H4 (cell line): Measurements from ENCODE around the gene CCNY. TPM values are rescaled to one million over a fixed set of nuclear protein-coding genes. Genes with fewer than 3 reads are reported as not detected.

ENCODE experiments used
- DNase-seq: peaks from one replicate; pipeline ENCODE4 v3.0.0-alpha.2; 2015; ENCODE audit warnings: low spot score
- total RNA-seq: library from RNA; depleted of rRNA; stranded (reverse); fragments of >200 nt; shearing (Covaris generic); gene quantifications from 2 replicates; pipeline ENCODE4 v1.2.3, GENCODE V29; 2014

CCNY gene
- total RNA-seq, 1 experiment from 2014 or later: 37.6 TPM

DNA sequence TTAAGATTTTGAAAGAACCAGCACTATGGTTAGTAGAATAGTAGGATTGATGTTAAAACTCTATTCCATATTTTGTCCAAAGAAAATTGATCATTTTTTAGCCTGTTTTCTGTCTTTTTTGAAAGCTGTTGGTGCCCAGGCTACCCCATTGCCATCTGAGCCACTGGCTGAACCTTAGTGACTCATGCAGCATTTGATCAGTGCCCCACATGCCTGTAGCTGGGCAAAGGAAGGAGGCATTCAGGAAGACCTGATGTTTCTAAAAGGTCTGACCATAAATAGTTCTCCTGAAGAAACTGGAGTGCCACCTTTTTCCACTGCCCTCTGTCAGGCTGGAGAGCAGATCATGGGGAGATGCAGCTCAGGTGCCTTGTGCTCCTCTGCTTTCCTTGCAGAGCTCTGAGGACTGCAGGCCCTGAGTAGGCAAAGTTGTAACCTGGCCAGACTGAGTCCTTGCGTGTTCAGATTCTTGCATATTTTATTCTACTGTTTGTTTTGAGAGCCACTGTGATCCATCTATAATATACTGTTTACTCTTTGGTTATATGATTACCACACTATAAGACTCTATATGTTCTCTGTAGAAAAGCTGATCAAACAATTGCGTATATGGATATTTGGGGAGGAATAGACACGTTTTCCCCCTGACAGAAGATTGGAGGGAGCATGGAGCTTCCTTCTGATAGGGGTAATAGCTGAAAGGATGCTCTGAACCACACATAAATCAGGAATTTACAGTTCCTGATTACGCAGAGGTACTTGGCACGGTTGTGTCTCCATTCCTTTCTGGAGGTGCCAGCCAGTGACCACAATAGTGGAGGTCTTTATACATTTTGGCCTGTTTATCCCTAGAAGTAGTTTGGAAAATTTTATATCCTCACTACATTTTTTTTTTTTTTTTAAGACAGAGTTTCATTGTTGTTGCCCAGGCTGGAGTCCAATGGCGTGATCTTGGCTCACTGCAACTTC is 219.9 kb downstream of the CCNY start:
- no peak for DNase-seq

DNA sequence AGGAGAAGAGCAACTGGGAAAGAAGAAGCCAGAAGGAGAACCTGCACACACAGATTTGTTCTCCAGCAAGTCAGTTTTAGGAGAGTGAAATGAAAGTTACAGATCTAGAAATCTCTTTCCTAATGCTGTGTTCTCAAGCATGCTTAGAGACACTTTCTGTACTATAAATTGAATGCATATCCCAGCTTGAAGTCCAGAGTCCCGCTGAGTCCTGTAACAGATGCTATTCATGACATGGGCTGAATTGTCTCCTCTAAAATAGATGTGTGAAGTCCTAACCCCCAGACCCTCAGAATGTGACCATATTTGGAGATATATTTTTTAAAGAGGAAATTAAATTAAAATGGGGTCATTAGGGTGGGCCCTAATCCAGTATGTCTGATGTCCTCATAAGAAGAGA is 222.0 kb downstream of the CCNY start:
- DNase-seq: no peak

DNA sequence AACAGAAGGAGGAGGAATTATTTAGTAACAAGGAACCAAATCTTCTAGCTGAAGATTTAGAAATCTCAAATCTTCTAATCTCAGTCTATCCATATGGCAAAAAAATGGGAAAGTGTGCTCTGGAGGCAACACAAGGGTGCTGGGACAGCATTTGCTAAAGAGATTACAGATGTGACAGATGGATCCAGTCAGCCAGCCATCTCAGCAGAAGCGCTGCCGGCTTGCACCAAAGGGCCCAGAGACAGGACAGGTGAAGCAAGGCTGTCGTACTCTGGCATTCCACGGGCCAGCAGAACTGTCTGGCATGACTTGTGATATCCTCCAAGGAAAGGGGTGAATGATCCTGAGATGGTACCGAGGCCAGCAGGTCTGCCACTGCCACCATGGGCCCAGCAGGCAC is 223.1 kb downstream of the CCNY start:
- DNase-seq: no peak

DNA sequence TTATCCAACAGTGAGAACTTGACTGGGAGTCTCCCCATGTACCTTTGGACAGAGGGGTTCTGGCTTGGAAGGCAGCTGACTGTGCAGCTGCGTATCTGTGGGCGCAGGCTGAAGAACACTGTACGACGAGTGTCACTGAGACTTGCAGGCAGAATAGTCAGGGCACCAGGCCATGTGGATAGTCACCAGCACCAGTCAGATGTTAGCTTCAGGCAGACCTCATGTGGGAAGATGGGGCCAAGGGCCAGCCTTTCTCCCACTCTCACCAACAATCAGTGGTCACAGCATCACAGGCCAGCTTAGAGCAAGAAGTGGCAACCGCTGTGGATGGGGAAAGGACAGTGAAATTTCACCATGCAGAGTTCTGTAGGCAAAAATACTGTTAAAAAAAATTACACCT is 225.4 kb downstream of the CCNY start:
- DNase-seq: no peak

DNA sequence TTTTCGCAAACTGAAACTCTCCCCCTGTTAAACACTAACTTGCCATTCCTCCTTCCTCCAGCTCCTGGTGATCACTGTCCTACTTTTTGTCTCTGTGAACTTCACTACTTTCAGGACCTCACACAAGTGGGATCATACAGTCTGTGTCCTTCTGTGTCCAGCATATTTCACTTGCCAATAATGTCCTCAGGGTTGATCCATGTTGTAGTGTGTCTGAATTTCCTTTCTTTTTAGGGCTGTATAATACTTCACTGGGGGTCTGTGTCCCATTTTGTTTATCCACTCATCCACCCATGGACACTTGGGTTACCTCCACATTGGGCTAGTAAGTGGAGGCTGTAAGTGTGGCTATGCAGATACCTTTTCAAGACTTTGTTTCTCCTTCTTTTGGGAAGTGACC is 226.1 kb downstream of the CCNY start:
- no peak for DNase-seq

DNA sequence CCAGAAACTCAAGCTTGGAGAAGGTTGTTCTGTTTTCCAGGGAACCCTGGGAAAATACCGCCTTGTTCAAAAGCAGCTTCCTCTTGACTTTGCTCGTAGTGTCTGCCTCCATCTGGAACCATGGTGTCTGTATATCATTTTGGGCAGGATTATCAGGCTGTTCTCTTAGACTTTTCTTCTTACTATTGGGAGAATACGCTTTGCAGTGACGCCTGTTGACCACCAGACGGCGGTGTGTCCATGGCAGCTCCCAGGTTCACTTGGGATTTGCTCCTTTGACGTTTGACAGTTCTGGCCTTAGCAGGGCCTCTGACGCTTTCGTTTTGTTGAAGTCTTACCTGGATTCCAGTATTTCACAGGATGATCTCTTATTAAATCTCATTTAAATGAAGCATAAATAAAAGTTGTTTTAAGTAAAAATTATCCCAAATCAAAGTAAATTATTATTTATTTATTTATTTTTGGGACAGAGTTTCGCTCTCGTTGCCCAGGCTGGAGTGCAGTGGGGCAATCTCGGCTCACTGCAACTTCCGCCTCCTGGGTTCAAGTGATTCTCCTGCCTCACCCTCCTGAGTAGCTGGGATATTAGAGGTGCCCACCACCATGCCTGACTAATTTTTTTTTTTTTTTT is 227.1 kb downstream of the CCNY start:
- peak; percentile 59 for DNase-seq

DNA sequence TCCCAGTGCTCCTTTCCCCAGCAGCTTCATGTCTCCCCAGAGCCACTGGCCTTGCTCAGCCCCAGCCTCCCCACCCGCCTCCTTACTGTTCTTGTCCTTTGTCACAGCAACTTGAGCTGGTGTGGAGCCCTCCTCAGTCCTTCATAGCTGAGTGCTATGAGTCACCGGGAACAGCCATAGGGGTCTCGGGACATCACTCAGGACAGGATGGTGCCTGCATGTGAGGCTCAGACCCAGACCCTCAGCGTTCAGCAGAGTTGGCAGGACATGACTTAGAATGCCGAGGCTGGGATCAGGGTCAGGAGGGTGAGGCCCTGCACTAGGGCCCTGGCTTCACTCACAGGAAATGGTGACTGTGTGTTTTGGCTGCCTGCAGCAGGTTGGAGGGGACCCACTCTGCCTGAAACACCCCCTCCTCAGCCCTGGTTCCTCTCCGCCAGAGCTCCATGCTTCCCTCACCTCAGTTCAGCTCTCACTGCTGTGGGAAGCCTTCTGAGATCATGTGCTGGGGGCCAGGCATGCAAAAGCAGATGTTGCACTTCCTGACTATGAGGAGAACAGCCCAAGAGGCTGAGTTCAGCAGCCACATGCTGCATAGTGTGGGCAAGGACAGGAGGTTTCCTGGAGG is 228.1 kb downstream of the CCNY start:
- DNase-seq: no peak

DNA sequence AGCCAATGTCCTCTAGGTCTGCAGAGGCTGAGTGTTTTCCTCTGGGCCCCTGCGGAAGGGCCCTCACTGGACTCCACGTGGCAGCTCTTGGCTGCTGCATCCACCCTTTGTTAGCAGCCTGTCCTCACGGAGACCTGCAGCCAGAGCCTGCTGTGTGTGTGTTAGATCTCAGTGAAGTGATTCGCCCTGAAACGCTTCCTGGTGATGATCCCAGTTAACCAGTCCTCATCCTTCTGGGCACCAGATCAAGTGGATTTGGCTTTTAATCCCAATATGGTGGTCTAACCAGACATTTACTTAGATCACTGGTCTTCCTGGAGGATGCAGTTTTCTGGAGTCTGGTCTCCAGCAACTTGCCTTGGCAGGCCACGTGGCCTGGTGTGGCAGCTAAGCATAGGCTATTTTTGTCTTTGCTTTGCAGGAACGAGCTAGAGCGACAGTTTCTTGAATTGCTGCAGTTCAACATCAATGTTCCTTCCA is 229.3 kb downstream of the CCNY start:
- DNase-seq: no peak

DNA sequence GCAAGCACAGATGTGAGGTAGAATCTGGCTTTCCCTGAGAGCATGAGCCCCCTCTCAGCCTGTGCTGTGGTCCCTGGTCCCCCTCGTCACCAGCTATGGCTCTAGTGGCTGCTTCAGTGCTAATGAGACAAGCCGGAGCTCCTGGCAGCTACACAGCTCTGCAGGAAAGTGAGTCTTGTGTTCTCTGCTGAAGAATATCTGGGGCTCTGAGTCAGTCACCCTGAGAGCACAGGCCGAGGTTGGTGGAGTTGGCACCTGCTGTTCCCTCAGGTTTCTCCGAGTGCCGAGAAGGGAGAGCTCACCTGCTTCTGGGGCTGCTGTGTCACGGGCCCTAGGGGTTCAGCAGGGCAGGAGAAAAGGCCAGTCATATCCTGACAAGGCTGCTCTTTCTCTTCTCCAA is 231.6 kb downstream of the CCNY start:
- DNase-seq: no peak

DNA sequence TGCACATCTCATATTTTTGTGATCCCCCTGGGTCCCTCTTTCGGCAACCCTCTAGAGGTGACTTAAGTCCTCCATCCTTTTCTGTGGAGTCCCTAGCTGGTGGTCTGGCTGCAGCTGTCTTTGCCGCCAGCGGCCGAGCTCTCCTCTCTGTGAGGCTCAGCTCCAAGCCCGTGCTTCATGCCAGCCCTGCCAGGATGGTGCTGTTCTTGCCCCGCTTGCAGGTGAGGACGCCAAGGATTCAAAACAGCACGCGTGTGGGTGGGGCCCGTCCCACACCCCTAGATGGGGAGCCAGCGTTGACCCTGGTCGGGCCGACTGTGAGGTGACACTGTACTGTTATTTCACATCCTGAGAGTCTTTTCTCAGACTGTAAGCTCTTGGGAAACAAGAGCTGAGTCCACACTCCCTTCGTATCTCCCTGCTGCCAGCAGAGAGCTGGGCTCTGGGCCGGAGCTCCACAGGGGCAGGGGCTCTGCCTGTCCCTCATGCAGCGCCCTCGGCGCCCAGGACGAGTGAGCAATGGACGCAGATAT is 232.2 kb downstream of the CCNY start:
- DNase-seq: no peak

DNA sequence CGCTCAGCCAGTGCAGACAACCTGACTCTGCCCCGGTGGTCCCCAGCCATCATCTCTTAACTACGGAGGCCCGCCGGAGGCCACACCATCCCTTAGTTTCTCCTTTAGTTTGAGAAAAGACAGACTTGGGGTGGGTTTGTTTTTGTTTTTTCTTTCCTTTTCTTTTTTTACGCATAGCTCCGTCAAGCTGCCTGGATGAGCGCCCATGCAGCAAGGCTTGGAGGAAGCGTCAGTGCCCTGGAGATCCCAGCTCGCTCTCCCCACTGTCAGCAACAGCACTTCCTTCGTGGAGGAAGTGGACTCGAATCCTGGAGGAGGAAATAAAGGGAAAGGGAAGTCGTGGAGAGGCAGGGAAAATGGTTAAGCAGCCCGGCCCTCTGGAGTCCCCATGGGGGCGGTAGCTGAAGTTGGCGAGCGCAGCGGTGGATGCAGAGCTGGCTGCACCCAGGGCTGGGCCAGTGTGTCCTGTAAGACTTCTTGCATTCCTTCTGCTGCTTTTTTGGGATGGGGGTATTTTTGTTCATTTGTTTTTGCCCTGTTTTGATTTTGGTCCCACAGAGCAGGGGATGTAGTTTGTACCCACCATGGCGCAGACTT is 232.9 kb downstream of the CCNY start:
- no peak for DNase-seq

DNA sequence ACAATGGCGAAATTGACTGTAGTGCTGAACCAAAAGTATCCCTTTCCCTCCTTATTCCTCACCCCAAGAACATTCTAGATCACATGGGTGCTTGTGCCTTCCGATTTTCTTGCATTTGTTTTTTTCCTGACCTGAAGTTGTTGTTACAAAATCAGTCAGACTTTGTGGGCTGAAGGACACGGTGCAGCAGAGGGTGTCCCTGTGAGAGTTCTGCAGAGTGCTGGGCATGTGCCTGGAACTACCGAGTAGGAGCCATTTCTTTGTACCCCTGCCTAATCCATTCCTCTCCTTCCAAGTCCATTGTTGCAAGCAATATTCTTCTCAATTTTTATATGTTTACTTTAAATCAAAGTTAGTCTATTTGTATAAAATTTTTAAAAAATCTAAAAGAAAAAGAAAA is 233.5 kb downstream of the CCNY start:
- no peak for DNase-seq

DNA sequence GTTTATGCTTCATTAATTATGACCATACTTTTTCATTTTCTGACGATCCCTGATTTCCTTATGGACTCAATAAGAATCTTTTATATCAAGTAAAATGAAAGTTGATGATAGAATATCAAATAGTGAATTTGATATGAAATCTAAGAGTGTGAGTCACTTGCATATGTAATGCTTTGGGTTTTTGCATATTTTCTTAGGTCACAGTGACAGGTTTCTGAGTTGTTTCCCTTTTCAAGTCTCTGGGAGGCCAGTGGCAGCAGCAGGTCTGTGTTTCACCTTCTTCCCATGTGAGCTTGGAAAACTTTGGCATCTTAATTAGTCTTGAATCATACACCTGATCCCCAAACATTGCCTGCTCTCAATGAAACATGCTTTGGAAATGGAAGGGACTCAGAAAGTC is 234.1 kb downstream of the CCNY start:
- no peak for DNase-seq

DNA sequence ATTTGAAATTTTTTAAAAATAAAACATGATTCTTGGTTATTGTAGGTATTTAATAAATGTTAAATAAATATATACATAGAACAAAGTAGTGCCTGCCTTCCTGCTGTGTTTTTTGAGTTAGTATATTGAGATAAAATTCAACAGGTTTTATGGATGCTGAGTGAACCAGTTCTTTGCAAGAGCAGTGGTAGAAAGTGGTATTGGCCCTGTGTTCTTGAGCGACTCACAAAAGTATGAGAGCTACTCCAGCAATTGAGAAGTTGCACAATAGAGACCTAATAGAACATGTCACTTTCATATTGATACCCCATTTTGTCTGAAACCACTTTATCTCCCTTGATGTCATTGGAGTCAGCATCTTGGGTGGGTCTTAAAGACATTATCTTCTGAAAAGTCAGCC is 236.3 kb downstream of the CCNY start:
- no peak for DNase-seq

DNA sequence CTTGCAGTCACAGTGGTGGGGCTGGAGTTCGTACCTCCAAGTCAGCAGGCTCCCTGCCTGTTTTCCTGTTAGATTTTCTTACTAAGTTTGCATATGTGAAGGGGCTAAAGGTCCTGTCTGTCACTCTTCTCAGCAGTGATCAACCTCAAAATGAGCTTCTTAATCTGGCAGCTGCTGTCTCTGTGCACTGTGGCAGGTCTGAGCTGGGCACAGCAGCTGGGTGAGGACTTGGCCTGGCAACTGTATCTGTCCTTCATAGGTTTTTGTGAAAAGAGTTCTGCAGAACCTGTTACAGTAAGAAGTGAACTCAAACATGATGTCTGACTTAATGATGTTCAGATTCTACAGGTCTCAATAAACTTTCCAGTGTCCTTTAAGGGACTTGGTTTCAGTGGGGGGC is 237.5 kb downstream of the CCNY start:
- no peak for DNase-seq

DNA sequence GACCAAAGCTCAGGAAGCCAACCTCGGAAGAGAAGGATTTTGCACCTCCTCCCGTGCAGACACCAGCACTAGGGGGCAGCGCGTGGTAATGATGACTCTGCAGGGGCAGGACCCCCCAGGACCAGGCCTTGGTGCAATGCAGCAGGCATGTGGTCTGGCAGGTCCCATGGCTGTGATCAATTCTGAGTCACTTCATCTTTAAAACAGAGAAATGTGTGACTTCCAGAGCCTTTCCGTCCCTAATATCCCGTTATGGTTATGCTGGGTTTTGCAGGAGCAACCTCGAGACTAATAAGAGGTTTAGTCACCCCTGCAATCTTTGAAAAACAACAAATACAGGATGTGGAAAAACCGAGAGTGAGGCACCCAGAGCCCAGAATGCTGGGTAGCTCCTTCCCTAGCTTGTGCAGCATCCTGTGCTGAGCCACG is 238.6 kb downstream of the CCNY start:
- peak; percentile 20 for DNase-seq

DNA sequence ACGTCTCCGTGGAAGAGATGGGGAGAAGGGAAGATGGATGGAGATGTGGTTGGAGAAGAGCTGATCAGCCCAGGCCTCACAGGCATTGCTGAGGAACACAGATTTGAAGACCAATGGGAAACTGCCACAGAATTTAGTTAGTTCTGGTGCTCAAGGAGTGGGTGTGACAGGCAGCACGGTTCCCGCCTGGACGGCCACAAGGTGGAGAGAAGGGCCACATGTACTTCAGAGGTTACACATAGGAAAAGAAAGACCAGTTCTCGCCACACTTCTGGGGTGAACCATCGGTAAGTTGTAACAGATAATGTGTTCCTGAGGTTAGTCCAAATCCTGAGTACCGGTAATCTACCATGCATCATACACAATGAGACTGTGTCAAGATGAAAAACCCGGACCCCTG is 239.3 kb downstream of the CCNY start:
- no peak for DNase-seq

DNA sequence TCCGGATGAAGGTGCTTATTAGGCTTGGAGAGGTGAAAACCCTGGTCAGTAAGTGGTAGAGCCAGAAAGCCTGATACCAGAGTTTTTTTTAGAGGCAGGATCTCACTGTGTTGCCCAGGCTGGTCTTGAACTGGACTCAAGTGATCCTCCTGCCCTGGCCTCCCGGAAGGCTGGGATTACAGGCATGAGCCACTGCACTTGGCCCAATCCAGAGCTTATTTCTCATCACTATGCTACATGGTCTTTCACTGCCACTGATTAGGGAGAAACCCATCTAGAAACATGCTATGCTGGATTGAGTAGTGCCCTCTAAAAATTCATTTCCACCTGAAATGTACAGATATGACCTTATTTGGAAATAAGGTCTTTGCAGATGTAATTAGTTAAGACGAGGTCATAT is 240.4 kb downstream of the CCNY start:
- DNase-seq: no peak

DNA sequence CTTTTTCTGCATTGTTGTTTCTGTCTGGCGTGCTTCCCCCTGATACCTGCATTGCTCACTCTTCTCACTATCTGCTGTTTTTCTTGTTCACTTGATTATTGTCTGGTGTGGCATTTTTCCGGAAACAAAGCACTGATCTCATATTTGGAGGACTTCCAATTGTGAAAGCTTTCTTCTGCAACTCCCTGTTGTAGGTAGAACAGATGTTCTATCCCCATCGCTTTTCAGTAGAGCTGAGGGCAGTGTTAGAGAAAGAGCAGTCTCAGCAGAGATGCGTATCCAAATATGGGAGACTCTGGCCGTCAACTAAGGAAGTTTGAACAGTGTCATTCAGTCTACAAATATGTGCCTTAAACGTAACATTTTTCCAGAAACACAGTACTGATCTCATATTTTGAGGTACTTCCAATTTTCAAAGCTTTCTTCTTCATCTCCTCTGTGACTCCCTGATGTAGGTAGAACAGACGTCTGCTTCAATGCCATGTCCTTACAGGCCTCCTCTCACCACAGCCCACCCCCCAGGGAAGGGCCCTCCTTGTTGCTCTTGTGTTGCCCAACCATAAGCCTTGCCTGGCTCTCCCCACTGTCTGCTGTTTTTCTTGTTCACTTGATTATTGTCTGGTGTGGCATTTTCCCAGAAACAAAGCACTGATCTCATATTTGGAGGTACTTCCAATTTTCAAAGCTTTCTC is 241.8 kb downstream of the CCNY start:
- DNase-seq: no peak

DNA sequence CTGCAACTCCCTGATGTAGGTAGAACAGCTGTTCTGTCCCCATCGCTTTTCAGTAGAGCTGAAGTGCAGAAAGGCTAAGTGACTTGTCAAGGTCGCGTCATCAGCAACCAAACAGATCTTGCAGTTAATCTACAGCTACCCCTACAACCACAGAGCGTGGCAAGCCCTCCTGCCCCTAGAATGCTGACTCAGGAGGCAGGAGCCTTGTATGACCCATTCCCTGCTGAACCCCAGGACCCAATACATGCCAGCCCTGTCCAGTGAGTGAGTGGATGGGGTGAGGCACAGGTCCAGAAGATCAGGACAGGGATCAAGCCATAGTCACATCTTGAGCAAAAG is 242.3 kb downstream of the CCNY start:
- no peak for DNase-seq

DNA sequence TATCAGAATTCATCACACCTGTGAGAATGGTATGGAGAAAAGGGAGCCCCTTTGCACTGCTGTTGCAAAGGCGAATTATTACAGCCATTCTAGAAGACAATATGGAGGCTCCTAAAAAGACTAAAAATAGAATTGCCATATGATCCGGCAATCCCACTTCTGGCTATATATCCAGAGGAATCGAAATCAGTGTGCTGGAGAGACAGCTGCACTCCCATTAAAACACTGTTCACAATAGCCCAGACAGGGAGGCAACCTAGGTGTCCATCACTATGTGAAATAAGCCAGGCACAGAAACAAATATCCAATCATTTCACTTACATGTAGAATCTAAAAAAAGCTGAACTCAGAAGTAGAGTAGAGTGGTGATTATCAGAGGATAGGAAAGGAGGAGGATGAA is 242.8 kb downstream of the CCNY start:
- DNase-seq: no peak
